ENCODE measurements around the gene SLCO3A1.

The SLCO3A1 gene

GRCh38 chr15:91916051-91916450 lies 62.5 kb downstream of the SLCO3A1 start:
- DNase-seq: no peak

GRCh38 chr15:91917686-91918360 lies 64.3 kb downstream of the SLCO3A1 start:
- no peak for DNase-seq

GRCh38 chr15:91919014-91919534 lies 65.6 kb downstream of the SLCO3A1 start:
- no peak for DNase-seq

- DNase-seq: no peak
Measured at GRCh38 chr15:91921188-91921842, 67.8 kb downstream of the SLCO3A1 start.

GRCh38 chr15:91921843-91922198 lies 68.3 kb downstream of the SLCO3A1 start:
- DNase-seq: no peak

GRCh38 chr15:91922646-91923547 lies 69.4 kb downstream of the SLCO3A1 start:
- DNase-seq: no peak

GRCh38 chr15:91924183-91924582 lies 70.7 kb downstream of the SLCO3A1 start:
- DNase-seq: no peak

- no peak for DNase-seq
Measured at GRCh38 chr15:91924837-91925495, 71.5 kb downstream of the SLCO3A1 start.

- no peak for DNase-seq
Measured at GRCh38 chr15:91925794-91926193, 72.3 kb downstream of the SLCO3A1 start.

GRCh38 chr15:91926908-91927270 lies 73.4 kb downstream of the SLCO3A1 start:
- no peak for DNase-seq

GRCh38 chr15:91927585-91927984 lies 74.1 kb downstream of the SLCO3A1 start:
- no peak for DNase-seq

- DNase-seq: no peak
Measured at GRCh38 chr15:91928675-91929074, 75.2 kb downstream of the SLCO3A1 start.

- DNase-seq: no peak
Measured at GRCh38 chr15:91929509-91929908, 76.0 kb downstream of the SLCO3A1 start.

GRCh38 chr15:91930092-91930491 lies 76.6 kb downstream of the SLCO3A1 start:
- no peak for DNase-seq

- DNase-seq: no peak
Measured at GRCh38 chr15:91936182-91936775, 82.8 kb downstream of the SLCO3A1 start.

GRCh38 chr15:91936927-91937326 lies 83.4 kb downstream of the SLCO3A1 start:
- no peak for DNase-seq

- no peak for DNase-seq
Measured at GRCh38 chr15:91938136-91938535, 84.6 kb downstream of the SLCO3A1 start.

- no peak for DNase-seq
Measured at GRCh38 chr15:91939403-91939831, 85.9 kb downstream of the SLCO3A1 start.

- peak in 1 of 2 donors; percentile 6 for DNase-seq
Measured at GRCh38 chr15:91940496-91941381, 87.2 kb downstream of the SLCO3A1 start.

- DNase-seq: no peak
Measured at GRCh38 chr15:91941871-91942658, 88.6 kb downstream of the SLCO3A1 start.

Measured in stimulated activated CD4-positive, alpha-beta T cell treated with anti-CD3 and anti-CD28 coated beads, Interleukin-2, amount 100 ng/mL, for 48 hours (primary cell).